Pulmonary artery endothelial cell (primary cell): ENCODE measurements around the gene EEF1A1. TPM values are rescaled to one million over a fixed set of nuclear protein-coding genes. Genes with fewer than 3 reads are reported as not detected.
"Not testable (repeated sequence)": the region's sequence is repeated elsewhere in the genome, so short reads cannot be mapped to it uniquely, and the experiment has no call there.

Source experiments
- DNase-seq: peaks from one replicate; pipeline ENCODE4 v3.0.0-alpha.2; 2011; ENCODE audit warnings: low read depth, low spot score
- total RNA-seq: library from RNA; depleted of rRNA; stranded (reverse); fragments of >200 nt; gene quantifications from 2 replicates; pipeline ENCODE4 v1.2.3, GENCODE V29; 2014

Gene EEF1A1
- total RNA-seq, result 20,734 and 25,322 TPM in 2 replicates

DNA sequence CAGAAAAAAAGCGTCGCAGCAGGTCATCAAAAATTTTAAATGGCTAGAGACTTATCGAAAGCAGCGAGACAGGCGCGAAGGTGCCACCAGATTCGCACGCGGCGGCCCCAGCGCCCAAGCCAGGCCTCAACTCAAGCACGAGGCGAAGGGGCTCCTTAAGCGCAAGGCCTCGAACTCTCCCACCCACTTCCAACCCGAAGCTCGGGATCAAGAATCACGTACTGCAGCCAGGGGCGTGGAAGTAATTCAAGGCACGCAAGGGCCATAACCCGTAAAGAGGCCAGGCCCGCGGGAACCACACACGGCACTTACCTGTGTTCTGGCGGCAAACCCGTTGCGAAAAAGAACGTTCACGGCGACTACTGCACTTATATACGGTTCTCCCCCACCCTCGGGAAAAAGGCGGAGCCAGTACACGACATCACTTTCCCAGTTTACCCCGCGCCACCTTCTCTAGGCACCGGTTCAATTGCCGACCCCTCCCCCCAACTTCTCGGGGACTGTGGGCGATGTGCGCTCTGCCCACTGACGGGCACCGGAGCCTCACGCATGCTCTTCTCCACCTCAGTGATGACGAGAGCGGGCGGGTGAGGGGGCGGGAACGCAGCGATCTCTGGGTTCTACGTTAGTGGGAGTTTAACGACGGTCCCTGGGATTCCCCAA, at the start of gene EEF1A1:
TSS of gene EEF1A1 (minus strand) at position 345 of the 663 bp plus-strand sequence. CDS start 1,006 bp downstream, outside the sequence.
- DNase-seq, result peak; percentile 99

DNA sequence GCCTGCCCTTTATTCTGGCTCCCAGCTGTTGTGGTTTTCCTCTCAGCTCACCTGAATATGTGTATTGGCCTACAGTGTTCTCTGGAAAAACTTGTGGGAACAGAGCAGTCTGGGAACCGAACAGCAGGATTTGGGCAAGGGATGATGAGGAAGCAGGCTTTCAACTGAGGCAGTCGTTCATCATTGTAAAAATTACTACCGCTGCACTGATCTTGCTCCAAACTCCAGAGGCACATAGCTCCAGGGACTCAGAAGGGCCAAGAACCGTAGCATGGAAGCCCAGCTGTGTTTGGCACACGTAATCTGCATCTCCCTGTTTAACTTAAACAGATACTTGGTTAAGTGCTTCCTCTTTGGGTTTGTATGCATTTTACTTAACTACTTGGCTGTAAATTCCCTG, 48.3 kb upstream of the EEF1A1 start:
- no peak for DNase-seq

DNA sequence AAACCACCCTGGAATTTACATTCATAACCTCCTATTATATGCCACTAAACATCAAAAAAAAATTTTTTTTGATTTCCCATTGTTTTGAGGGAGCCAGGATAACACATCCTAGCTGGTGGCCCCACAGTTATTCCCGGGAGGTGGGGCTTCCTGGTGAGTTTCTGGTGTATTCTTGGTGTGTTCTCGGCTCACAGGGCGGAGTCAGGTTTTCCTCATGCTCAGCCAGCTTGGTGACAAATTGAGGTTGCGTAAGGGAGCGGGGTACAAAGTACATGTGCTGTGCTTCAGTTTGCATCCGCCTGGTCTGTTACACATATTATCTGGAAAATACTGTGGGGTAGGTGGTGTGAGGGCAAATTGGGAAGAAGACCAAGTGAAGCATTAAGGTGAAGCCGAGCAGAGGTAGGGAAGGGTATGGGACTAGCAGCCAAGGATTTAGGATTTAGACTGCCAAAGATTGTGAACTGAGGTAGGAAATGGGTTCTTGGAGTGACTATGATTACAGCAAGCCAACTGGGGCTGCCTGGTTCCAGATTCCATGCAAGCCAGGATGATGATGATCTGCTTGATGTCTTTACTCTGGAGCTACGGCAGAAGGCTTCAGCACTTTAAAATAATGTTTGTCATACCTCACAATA, 46.2 kb upstream of the EEF1A1 start:
- no peak for DNase-seq

GRCh38 chr6:73566486-73566871, 45.6 kb upstream of the EEF1A1 start:
- DNase-seq, result not testable (repeated sequence)

DNA sequence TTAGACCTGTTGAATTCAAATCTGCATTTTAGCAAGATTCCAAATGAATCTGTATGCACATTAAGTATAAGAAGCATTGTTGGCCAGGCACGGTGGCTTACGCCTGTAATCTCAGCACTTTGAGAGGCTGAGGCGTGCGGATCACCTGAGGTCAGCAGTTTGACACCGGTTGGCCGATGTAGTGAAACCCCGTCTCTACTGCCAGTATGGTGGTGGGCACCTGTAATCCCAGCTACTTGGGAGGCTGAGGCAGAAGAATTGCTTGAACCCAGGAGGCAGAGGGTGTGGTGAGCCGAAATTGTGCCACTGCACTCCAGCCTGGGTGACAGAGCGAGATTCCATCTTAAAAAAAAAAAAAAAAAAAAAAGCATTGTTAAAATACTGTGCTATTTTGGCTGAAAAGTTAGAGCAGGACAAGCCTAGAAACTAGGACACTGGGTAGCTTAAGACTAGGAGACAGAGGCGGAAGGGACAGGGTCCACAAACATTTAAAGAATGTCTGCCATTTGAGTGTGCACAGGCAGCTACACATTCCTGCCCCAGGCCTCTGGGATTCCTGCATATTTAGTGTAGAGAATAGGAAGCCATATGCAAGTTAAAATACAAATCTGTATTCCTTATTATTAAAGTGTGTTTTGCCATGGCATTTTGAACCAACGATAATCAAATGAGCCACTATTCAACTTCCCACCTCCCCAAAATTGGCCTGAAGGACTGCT, 45.1 kb upstream of the EEF1A1 start:
- no peak for DNase-seq

GRCh38 chr6:73564578-73565345, 43.9 kb upstream of the EEF1A1 start:
- DNase-seq, result no peak

GRCh38 chr6:73562558-73562957, 41.7 kb upstream of the EEF1A1 start:
- no peak for DNase-seq

DNA sequence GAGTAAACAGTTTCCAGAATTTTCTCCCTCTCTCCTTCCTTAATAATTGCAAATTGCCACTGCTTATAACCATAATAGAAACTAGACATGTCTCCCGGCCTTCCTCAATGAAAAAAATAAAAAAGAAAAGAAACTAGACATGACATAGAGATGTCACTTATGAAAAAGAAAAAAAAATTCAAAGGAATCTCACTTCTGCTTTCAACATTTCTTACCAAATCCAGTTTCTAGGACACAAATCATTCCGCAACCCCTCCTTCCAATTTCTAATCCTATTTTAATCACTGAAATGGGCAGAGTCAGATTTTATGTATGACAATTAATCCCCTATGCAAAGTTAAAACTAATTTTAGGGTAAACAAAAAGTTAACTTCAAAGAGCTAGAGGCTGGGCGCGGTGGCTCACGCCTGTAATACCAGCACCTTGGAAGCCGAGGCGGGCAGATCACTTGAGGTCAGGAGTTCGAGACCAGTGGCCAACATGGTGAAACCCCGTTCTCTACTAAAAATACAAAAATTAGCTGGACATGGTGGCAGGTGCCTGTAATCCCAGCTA, 40.1 kb upstream of the EEF1A1 start:
- DNase-seq, result no peak

GRCh38 chr6:73560182-73560732, 39.4 kb upstream of the EEF1A1 start:
- DNase-seq, result no peak

GRCh38 chr6:73559399-73559794, 38.6 kb upstream of the EEF1A1 start:
- not testable (repeated sequence) for DNase-seq

DNA sequence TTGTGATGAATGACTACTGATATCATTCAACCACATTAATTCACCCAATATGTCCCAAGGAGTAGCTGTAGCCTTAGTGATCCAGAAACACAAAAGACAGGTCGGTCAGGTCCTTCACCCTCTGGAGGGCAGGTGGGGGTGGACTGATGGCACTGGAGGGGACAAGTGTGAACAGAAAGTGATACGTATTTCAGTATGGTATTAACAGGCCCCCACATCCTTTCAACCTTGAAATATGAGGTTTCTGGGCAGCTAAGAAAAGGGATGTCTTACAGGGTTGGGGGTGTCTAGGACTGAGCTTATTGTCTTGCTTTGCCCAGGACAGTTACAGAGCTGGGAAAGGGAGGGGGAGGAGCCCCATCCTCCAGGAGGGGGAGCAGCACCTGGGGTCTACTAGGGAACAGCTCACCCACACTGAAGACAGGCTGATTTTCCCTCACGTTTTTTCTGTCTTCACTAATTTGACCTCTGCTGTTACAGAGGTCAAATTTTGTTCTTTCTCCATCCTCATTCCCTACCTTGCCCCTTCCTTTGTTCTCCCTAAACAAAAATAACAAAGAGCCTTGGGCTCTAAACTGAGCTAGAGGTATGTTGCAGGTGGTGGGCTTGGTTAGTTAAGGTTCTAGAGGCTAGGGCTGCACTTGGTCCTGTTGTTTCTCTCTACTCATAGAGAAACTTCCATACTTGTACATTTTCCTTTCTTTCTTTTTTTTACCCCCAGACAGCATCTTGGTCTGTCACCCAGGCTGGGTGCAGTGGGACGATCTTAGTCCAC, 38.0 kb upstream of the EEF1A1 start:
- no peak for DNase-seq

DNA sequence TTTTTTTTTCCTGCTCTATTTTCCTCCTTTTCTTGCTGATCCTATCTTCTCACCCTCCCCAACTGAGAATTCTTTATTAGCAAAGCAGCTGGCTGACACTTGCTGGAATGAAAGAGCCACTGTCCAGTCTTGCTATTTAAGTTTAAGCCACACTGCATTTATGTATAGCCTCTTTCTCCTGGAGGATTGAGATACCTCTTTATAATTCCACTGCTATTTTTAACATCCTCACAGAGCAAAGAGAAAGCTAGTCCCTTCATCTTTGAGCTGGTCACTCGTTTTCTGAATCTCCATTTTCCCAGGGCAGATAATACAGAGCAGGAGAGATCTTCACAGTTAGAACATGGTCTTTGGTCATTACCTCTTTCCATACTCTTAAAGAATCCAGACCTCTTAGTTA, 36.0 kb upstream of the EEF1A1 start:
- DNase-seq, result no peak

- DNase-seq, result not testable (repeated sequence)
These were observed 34.6 kb upstream of the EEF1A1 start for GRCh38 chr6:73555380-73555949.

- not testable (repeated sequence) for DNase-seq
These were observed 30.3 kb upstream of the EEF1A1 start for GRCh38 chr6:73551115-73551514.

GRCh38 chr6:73548458-73549446, 27.9 kb upstream of the EEF1A1 start:
- no peak for DNase-seq

GRCh38 chr6:73547036-73547435, 26.2 kb upstream of the EEF1A1 start:
- no peak for DNase-seq

- DNase-seq, result no peak
These were observed 22.1 kb upstream of the EEF1A1 start for GRCh38 chr6:73542891-73543290.

DNA sequence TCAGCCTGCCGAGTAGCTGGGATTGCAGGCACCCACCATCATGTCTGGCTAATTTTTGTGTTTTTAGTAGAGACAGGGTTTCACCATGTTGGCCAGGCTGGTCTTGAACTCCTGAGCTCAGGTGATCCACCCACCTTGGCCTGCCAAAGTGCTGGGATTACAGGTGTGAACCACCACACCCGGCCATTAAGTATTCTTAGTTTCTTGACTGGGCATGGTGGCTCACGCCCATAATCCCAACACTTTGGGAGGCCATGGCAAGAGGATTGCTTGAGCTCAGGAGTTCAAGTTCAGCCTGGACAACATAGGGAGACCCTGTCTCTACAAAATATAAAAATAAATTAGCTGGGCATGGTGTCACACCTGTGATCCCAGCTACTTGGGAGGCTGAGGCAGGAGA, 21.6 kb upstream of the EEF1A1 start:
- not testable (repeated sequence) for DNase-seq
